ENCODE results near the gene FOXO1.

Gene FOXO1

DNA sequence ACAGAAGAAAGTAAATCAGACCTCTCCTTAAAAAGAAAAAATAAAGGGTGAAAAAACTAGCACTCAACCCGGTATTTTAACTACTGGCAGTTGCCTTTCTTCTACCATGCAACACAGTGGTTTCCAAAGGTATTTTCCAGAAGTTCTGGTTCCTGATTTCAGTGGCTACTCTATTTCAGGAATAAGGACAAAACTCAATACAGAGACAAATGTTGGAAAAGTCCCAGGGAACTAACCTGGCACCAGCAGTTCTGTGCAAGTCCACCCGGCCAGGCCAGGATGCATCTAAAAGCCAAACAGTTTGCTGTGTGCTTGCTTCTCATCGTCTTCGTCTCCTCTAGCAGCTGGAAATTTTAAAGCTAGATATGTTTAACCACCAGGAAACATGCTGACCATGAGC is 52.5 kb downstream of the FOXO1 start:
- H2AFZ ChIP-seq (ENCODE audit: low read depth, low read length, severe bottlenecking) = no peak overlapping the region
- H3K4me2 ChIP-seq (ENCODE audit: low read depth, low read length, poor library complexity, severe bottlenecking) = peak overlapping the region; percentile 42
- peak overlapping the region; percentile 7; the same call in 1 of the 2 replicates for H3K9ac ChIP-seq (ENCODE audit: low read length)
- no peaks in the 10 kb centered on the region for H3K9me3 ChIP-seq (ENCODE audit: insufficient read depth, low read length)
- H3K27ac ChIP-seq (ENCODE audit: low read depth, low read length) = peak overlapping the region; percentile 60
- H3K79me2 ChIP-seq (ENCODE audit: insufficient read depth, low read length) = peaks cover 100% of the 10 kb centered on the region
- no peaks in the 10 kb centered on the region for H3K27me3 ChIP-seq (ENCODE audit: low read length)
- H3K36me3 ChIP-seq (ENCODE audit: low read length) = peaks cover 15% of the 10 kb centered on the region; the same call in 1 of the 2 replicates
- no peaks in the 10 kb centered on the region for H3K9me2 ChIP-seq (replicated peaks; ENCODE audit: insufficient read depth, low read length)
- no peak for TF ChIP-seq EZH2phosphoT487 (conservative IDR thresholded peaks at IDR 0.05; ENCODE audit: low read length)
- H3F3A ChIP-seq (ENCODE audit: insufficient read depth) = peaks cover 51% of the 10 kb centered on the region
- H3K4me3 ChIP-seq (ENCODE audit: insufficient read depth, low read length, poor library complexity, severe bottlenecking) = no peak overlapping the region
- no peaks in the 10 kb centered on the region; the same call in 1 of the 2 replicates for H4K20me1 ChIP-seq (ENCODE audit: low read depth, low read length)

DNA sequence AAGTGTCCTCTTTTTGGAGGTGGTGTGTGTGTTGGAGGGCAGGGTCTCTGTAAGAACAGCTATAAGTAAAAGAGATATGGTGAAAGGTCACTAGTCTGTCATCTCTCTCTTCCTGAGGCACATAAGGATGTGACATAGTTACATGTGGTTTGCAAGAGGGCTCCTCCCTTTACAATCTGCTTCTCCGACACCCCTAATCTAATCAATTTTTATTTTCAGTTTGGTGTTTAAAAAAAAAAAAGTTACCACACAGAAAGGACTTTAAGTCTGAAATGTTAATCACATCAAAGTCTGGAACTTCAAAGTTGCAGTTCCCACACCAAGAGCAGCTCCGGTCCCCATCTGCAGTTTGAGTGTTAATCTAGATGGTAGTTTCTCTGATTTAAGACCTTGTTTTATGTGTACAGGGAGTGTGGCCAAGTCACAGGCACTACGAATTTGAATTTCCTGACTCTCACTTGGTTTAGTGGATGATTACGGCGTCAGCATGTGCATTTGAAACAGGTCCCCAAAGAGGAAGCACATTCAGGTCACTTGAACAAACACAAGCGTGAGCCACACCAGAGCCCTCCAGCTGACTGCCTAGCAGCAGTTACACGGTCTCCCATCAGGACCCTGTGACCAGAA is 53.1 kb downstream of the FOXO1 start:
- peaks cover 3% of the 10 kb centered on the region; the same call in 1 of the 2 replicates for H4K20me1 ChIP-seq (ENCODE audit: low read depth, low read length)
- peaks cover 100% of the 10 kb centered on the region for H3K79me2 ChIP-seq (ENCODE audit: insufficient read depth, low read length)
- H3K36me3 ChIP-seq (ENCODE audit: low read length) = peaks cover 21% of the 10 kb centered on the region; the same call in 1 of the 2 replicates
- H3K4me3 ChIP-seq (ENCODE audit: insufficient read depth, low read length, poor library complexity, severe bottlenecking) = no peak overlapping the region
- TF ChIP-seq, protein P1, sequence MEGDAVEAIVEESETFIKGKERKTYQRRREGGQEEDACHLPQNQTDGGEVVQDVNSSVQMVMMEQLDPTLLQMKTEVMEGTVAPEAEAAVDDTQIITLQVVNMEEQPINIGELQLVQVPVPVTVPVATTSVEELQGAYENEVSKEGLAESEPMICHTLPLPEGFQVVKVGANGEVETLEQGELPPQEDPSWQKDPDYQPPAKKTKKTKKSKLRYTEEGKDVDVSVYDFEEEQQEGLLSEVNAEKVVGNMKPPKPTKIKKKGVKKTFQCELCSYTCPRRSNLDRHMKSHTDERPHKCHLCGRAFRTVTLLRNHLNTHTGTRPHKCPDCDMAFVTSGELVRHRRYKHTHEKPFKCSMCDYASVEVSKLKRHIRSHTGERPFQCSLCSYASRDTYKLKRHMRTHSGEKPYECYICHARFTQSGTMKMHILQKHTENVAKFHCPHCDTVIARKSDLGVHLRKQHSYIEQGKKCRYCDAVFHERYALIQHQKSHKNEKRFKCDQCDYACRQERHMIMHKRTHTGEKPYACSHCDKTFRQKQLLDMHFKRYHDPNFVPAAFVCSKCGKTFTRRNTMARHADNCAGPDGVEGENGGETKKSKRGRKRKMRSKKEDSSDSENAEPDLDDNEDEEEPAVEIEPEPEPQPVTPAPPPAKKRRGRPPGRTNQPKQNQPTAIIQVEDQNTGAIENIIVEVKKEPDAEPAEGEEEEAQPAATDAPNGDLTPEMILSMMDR (IDR thresholded peaks at IDR 0.05; ENCODE audit: insufficient read depth, low read length, poor library complexity, severe bottlenecking) = no peak
- no peak for TF ChIP-seq EZH2phosphoT487 (conservative IDR thresholded peaks at IDR 0.05; ENCODE audit: low read length)
- no peaks in the 10 kb centered on the region for H3K9me3 ChIP-seq (ENCODE audit: insufficient read depth, low read length)
- no peak overlapping the region for H2AFZ ChIP-seq (ENCODE audit: low read depth, low read length, severe bottlenecking)
- H3F3A ChIP-seq (ENCODE audit: insufficient read depth) = peaks cover 49% of the 10 kb centered on the region
- H3K9ac ChIP-seq (ENCODE audit: low read length) = peak overlapping the region; percentile 7; the same call in 1 of the 2 replicates
- no peaks in the 10 kb centered on the region for H3K9me2 ChIP-seq (replicated peaks; ENCODE audit: insufficient read depth, low read length)
- H3K4me2 ChIP-seq (ENCODE audit: low read depth, low read length, poor library complexity, severe bottlenecking) = peak overlapping the region; percentile 42
- no peaks in the 10 kb centered on the region for H3K27me3 ChIP-seq (ENCODE audit: low read length)
- peak overlapping the region; percentile 60 for H3K27ac ChIP-seq (ENCODE audit: low read depth, low read length)

DNA sequence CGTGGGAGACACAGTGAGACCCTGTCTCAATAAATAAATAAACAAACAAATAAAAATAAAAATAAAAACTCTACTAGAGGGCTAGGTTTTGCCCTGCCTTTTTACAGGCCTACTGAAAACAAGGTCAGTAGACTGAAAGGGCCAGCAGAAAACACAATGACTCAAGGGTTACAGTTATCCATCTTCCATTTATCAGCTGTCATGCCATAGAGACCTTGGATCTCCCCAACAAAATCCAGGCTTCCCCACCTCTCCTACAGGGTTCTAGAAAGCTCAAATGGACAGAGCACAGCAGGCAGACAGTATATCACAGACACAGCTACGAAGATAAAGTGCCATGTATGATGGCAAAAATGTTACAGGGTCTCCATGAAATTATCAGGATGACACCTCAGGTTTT is 54.4 kb downstream of the FOXO1 start:
- TF ChIP-seq, protein P1 (IDR thresholded peaks at IDR 0.05; ENCODE audit: insufficient read depth, low read length, poor library complexity, severe bottlenecking) = no peak
- no peak for TF ChIP-seq EZH2phosphoT487 (conservative IDR thresholded peaks at IDR 0.05; ENCODE audit: low read length)
- H3K9me2 ChIP-seq (replicated peaks; ENCODE audit: insufficient read depth, low read length) = no peaks in the 10 kb centered on the region
- peaks cover 4% of the 10 kb centered on the region; the same call in 1 of the 2 replicates for H4K20me1 ChIP-seq (ENCODE audit: low read depth, low read length)
- H3K9me3 ChIP-seq (ENCODE audit: insufficient read depth, low read length) = no peaks in the 10 kb centered on the region
- no peaks in the 10 kb centered on the region for H3K27me3 ChIP-seq (ENCODE audit: low read length)
- H3K36me3 ChIP-seq (ENCODE audit: low read length) = peaks cover 22% of the 10 kb centered on the region; the same call in 1 of the 2 replicates
- H3K79me2 ChIP-seq (ENCODE audit: insufficient read depth, low read length) = peaks cover 99% of the 10 kb centered on the region
- peaks cover 47% of the 10 kb centered on the region for H3F3A ChIP-seq (ENCODE audit: insufficient read depth)
- peak overlapping the region; percentile 34; the same call in 1 of the 2 replicates for H3K27ac ChIP-seq (ENCODE audit: low read depth, low read length)
- no peak overlapping the region for H3K4me2 ChIP-seq (ENCODE audit: low read depth, low read length, poor library complexity, severe bottlenecking)
- no peak overlapping the region for H2AFZ ChIP-seq (ENCODE audit: low read depth, low read length, severe bottlenecking)
- no peak overlapping the region for H3K4me3 ChIP-seq (ENCODE audit: insufficient read depth, low read length, poor library complexity, severe bottlenecking)
- no peak overlapping the region for H3K9ac ChIP-seq (ENCODE audit: low read length)

DNA sequence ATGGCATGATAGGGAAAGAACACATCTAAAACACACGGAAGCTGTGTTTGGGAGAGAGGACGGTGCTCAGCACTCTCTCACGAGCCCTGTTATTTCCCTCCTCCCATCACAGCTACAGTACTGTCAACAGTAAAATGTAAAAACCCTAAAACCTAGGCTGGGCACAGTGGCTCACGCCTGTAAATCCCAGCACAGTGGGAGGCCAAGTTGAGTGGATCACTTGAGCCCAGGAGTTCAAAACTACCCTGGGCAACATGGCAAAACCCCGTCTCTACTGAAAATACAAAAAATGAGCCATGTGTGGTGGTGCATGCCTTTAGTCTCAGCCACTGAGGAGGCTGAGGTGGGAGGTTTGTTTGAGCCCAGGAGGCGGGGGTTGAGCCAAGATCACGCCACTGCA is 54.8 kb downstream of the FOXO1 start:
- H3K9me2 ChIP-seq (replicated peaks; ENCODE audit: insufficient read depth, low read length) = no peaks in the 10 kb centered on the region
- H2AFZ ChIP-seq (ENCODE audit: low read depth, low read length, severe bottlenecking) = no peak overlapping the region
- no peak for TF ChIP-seq EZH2phosphoT487 (conservative IDR thresholded peaks at IDR 0.05; ENCODE audit: low read length)
- TF ChIP-seq, protein P1 (IDR thresholded peaks at IDR 0.05; ENCODE audit: insufficient read depth, low read length, poor library complexity, severe bottlenecking) = no peak
- no peak overlapping the region for H3K4me3 ChIP-seq (ENCODE audit: insufficient read depth, low read length, poor library complexity, severe bottlenecking)
- peaks cover 44% of the 10 kb centered on the region for H3F3A ChIP-seq (ENCODE audit: insufficient read depth)
- peaks cover 99% of the 10 kb centered on the region for H3K79me2 ChIP-seq (ENCODE audit: insufficient read depth, low read length)
- H3K27me3 ChIP-seq (ENCODE audit: low read length) = no peaks in the 10 kb centered on the region
- no peak overlapping the region for H3K4me2 ChIP-seq (ENCODE audit: low read depth, low read length, poor library complexity, severe bottlenecking)
- H3K36me3 ChIP-seq (ENCODE audit: low read length) = peaks cover 22% of the 10 kb centered on the region; the same call in 1 of the 2 replicates
- H3K27ac ChIP-seq (ENCODE audit: low read depth, low read length) = peak overlapping the region; percentile 34; the same call in 1 of the 2 replicates
- H3K9ac ChIP-seq (ENCODE audit: low read length) = no peak overlapping the region
- H4K20me1 ChIP-seq (ENCODE audit: low read depth, low read length) = peaks cover 4% of the 10 kb centered on the region; the same call in 1 of the 2 replicates
- H3K9me3 ChIP-seq (ENCODE audit: insufficient read depth, low read length) = no peaks in the 10 kb centered on the region

Measured in SU-DHL-6 (cell line).